ENCODE results near the gene SLC24A4.

The SLC24A4 gene

DNA sequence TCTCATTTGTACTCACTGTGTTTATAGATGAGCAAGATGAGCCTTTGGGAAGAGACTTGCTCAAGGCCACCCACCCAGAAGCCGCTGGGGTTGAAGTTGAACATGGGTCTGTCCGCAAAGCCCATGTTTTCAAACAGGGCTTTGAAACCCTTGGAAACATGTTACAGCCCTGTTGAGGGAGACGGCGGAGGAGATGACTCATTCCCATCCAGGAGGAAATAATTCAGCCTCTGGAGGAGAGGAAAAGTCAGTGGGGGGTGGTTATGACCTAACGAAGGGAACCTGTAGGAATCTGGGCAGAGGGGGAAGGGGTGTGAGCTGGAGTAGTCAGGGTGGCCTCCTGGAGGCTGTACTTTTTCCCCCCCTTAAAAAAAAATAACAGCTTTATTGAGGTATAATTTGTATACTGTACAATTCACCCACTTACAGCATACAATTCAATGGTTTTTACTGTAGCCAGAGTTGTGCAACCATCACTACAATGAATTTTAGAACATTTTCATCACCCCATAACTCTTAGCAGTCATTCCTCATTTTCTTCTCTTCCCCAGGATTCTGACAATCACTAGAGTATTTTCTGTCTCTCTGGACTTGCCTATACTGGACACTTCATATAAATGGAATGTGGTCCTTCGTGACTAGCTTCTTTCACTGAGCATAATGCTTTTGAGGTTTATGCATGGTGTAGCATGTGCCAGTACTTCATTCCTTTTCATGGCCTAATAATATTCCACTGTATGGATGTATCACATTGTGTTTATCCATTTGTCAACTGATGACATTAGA is 188.7 kb downstream of the SLC24A4 start:
- H3K4me2 ChIP-seq: no peak overlapping the region

DNA sequence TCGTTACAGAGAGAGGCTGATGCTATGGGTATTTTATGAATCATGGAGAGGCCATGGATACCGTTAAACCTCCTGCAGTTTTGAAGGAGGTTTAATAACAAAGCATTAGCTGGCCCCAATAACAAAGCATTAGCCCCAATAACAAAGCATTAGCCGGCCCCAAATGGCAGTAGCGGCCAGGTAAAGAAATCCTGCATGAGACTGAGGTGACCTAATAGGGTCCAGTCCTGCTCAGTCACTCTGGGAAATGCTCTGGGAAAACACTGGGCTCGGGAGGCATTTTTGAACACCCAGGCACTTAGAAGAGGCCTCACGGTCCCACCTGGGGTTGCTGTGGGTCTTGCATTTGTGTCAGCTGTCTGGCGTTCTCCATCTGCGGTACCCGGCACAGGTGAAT is 189.8 kb downstream of the SLC24A4 start:
- Histone ChIP-seq H3K36me3 (no peaks in the 10 kb centered on the region), H3K27me3 (peaks cover 7% of the 10 kb centered on the region; the same call in 1 of the 2 replicates), H3K27ac (no peak overlapping the region; the same call in 1 of the 2 replicates), H4K20me1 (0 out of 2 replicates have a peak, but pooled peaks cover 14% of the 10 kb centered on the region), H3K9ac (peak overlapping the region; percentile 85; the same call in 1 of the 2 replicates), H3K4me3 (peak overlapping the region; percentile 74), H3K9me3 (no peaks in the 10 kb centered on the region), H3K4me2 (peak overlapping the region; percentile 92), H3K4me1 (peaks cover 34% of the 10 kb centered on the region)
- no peak for TF ChIP-seq Cebpa-rat (IDR thresholded peaks at IDR 0.05)

More for the DNA sequence above, 188.7 kb downstream of the SLC24A4 start:
- no peak overlapping the region for H3K9ac ChIP-seq
- peaks cover 46% of the 10 kb centered on the region for H3K4me1 ChIP-seq
- no peak for TF ChIP-seq Cebpa-rat (IDR thresholded peaks at IDR 0.05)
- H4K20me1 ChIP-seq: 0 out of 2 replicates have a peak, but pooled peaks cover 7% of the 10 kb centered on the region
- no peaks in the 10 kb centered on the region for H3K36me3 ChIP-seq
- H3K4me3 ChIP-seq: no peak overlapping the region
- peaks cover 7% of the 10 kb centered on the region; the same call in 1 of the 2 replicates for H3K27me3 ChIP-seq
- H3K9me3 ChIP-seq: no peaks in the 10 kb centered on the region
- no peak overlapping the region for H3K27ac ChIP-seq

DNA sequence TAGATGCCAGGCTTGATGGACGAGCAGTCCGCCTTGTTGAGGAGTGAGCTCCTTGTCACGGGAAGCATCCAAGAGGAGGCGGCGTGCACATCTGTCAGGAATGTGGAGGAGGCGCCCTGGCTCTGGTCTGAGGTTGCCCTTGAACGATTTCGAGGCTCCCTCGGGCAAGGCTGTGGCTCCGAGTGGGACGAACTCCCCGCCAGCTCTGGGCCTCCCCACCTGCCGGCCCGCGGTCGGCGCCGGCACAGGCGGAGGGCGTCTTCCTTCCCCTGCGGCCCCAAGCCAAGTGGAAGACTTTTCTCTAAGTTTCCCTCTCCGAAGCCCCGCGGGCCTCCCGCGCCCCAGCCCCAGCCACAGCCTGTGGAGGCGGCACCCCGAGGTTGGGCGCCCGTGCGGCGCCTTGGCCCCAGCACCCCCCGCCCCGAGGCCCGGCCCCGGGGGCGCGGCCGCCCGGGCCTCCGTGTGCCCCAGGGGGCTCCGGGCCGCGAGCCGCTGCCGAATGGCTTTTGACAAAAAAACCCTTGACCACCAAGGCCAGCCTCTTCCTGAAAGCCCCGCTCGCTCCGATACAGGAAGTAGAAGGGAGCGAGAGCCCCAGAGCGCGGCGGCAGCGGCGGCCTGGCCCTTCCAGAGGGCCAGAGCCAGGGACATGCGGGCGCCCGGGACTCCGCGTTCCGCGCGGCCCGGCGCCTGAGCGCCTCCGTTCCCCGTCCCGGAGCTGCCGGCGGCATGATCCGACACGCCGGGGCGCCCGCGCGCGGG is 190.4 kb downstream of the SLC24A4 start, which contains the start of gene RIN3:
TSS of gene RIN3 (plus strand) at position 578 of the 762 bp plus-strand sequence. CDS start at position 730, 152 bp downstream.
- Histone ChIP-seq H3K36me3 (no peaks in the 10 kb centered on the region), H3K27ac (peak within 1 kb of the TSS; percentile 90), H3K4me1 (peaks cover 34% of the 10 kb centered on the region), H3K4me2 (peak within 1 kb of the TSS; percentile 92), H4K20me1 (0 out of 2 replicates have a peak, but pooled peaks cover 14% of the 10 kb centered on the region), H3K9ac (peak within 1 kb of the TSS; percentile 85), H3K27me3 (peaks cover 7% of the 10 kb centered on the region; the same call in 1 of the 2 replicates), H3K9me3 (no peaks in the 10 kb centered on the region), H3K4me3 (peak within 1 kb of the TSS; percentile 74)
- TF ChIP-seq Cebpa-rat (IDR thresholded peaks at IDR 0.05): no peak

DNA sequence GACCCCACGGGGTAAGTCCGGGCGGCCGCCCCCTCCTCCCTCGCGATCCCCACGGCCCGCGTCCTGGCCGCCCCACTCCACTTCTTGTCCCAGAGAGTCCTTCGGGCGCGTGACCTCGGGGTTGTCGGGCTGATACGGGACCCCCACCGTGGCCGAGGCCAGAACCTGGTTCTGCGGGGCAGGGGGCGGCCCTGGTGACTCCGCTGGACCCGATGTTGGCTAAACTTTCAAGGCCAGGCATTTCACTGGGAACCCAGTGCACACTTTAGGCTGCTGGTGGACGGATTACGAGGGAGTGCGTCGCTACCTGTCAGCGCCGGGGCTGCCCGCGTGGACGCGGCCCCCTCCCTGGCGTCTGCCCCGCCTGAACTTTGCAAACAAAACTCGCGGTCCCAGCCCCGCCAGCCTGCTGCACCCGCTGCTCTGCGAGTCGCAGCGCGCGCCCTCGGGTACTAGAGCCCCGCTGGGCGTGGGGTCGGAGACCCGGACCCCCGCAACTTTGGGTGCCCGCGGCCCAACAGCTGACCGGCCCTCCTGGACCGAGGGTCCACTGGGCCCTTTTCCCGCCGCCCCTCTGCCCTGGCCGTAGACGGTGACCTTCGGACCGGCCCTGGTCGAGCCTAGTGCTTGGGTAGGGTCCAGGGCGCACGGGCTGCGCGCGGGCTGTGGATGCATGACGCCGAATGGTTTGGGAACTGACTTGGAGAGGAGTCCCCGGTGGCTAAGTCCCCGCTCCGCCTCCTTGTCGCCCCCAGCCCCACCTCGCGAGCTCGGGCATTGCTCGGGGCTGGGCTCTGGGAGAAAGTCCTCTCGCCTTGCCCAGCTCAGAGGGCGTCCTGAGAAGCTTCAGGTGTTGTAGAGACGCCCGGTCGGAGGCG is 191.2 kb downstream of the SLC24A4 start:
- Histone ChIP-seq H3K4me3 (peak overlapping the region; percentile 74), H3K9me3 (no peaks in the 10 kb centered on the region), H3K27me3 (peaks cover 7% of the 10 kb centered on the region; the same call in 1 of the 2 replicates), H3K9ac (peak overlapping the region; percentile 85), H4K20me1 (0 out of 2 replicates have a peak, but pooled peaks cover 14% of the 10 kb centered on the region), H3K36me3 (no peaks in the 10 kb centered on the region), H3K4me2 (peak overlapping the region; percentile 92), H3K27ac (peak overlapping the region; percentile 90), H3K4me1 (peaks cover 34% of the 10 kb centered on the region)
- no peak for TF ChIP-seq Cebpa-rat (IDR thresholded peaks at IDR 0.05)

DNA sequence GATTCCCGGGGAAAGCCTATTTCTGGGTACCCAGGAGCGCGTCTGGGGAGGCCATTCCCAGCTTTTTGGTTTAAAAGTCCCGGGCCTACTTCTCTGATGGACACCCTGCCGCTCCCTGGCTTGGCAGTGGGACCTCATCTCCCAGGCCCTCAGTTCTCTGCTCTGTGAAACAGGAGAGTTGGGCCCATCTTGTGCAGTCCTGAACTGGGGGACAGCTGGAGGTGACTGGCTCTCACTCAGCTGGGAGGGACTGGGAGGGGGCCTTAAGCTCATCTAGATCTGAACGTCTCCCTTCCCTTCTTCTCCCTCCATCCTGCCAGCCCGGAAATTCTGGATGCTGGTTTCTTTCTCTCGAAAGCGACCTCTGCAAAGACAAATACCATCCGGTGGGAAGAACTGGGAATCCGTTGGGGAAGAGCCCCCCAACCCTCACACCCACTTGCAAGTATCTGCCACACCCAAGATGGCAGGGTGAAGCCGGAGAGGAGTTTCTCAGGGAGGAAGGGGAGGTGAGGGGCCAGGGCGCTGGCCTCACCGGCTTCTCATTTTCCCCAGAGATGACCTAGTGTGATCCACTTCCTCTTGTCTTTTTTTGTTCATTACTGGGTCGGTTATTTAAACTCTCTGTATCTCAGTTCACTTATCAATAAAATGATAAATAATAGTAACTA is 192.0 kb downstream of the SLC24A4 start:
- H4K20me1 ChIP-seq: 0 out of 2 replicates have a peak, but pooled peaks cover 14% of the 10 kb centered on the region
- no peaks in the 10 kb centered on the region for H3K36me3 ChIP-seq
- peaks cover 34% of the 10 kb centered on the region for H3K4me1 ChIP-seq
- TF ChIP-seq Cebpa-rat (IDR thresholded peaks at IDR 0.05): no peak
- H3K27me3 ChIP-seq: peaks cover 7% of the 10 kb centered on the region; the same call in 1 of the 2 replicates
- H3K9ac ChIP-seq: peak overlapping the region; percentile 85; the same call in 1 of the 2 replicates
- H3K27ac ChIP-seq: no peak overlapping the region; the same call in 1 of the 2 replicates
- peak overlapping the region; percentile 74 for H3K4me3 ChIP-seq
- peak overlapping the region; percentile 92 for H3K4me2 ChIP-seq
- no peaks in the 10 kb centered on the region for H3K9me3 ChIP-seq

DNA sequence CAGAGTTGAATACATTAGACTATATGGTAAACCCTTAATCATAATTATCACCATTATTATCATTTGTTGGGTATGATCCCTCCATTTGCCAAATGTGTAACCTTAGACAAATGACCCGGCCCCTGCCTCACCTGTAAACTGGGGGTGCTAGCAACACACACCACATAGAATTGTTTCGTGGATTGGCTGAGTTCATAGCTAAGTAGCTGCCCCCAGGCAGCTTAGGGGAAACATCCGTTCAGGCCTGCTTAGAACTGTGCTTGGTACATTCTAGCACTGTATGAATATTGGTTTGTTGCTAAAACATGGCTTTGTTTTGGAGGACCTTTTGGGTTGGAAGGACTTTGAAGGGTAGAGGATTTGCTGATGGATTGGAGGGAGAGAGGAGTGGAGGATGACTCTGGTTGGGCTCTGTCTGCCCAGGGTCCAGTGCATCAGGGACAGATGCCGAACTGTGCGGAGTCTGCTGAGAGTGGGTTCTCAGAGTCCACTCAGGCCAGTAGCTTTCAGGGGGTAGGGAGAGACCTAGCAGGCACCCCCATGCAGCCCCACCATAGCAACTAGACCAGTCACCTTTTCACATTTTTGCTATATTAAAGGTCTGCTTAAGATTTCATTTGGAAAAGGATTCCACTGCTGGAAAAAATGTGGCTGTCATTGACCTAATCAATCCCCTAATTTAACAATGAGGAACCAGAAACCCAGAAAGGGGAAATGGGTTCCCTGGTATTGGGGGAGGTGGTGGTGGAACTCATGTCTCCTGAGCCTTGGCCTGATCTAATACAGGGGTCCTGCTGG is 192.8 kb downstream of the SLC24A4 start:
- TF ChIP-seq Cebpa-rat (IDR thresholded peaks at IDR 0.05): no peak
- H3K27ac ChIP-seq: no peak overlapping the region
- peak overlapping the region; percentile 92; the same call in 1 of the 2 replicates for H3K4me2 ChIP-seq
- 0 out of 2 replicates have a peak, but pooled peaks cover 14% of the 10 kb centered on the region for H4K20me1 ChIP-seq
- H3K27me3 ChIP-seq: peaks cover 7% of the 10 kb centered on the region; the same call in 1 of the 2 replicates
- H3K36me3 ChIP-seq: no peaks in the 10 kb centered on the region
- H3K9ac ChIP-seq: no peak overlapping the region
- no peak overlapping the region for H3K4me3 ChIP-seq
- no peaks in the 10 kb centered on the region for H3K9me3 ChIP-seq
- peaks cover 34% of the 10 kb centered on the region for H3K4me1 ChIP-seq

DNA sequence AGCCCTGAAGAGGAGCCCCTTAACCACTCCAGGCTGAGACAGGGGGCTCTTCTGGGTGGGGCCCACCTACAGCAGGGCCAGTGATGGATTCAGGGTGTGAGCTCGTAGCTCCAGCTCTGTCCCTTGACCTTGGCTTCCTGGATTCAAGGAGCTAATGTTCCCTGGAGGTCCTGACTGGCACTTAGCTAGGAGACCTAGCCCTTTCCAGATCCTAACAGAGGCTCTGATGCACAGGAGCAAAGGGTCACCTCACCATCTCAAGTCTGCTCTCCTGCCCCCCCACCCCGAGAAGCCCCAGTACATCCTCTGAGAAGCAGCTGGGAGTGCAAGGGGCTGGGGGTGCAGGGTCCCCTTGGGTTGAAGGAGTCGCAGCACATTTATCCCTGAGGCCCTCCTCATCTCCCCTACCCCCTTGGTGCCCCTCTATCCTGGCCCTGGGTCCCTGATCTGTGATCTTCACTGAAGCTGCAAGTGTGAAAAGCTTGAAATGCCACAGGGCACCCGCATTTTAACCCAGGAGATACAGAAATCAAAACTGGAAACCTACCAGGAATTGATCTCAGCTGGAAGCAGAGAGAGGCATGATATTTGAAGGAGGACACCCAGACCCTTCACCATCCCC is 193.5 kb downstream of the SLC24A4 start:
- H3K27ac ChIP-seq: no peak overlapping the region
- no peak overlapping the region for H3K4me2 ChIP-seq
- peaks cover 7% of the 10 kb centered on the region; the same call in 1 of the 2 replicates for H3K27me3 ChIP-seq
- no peaks in the 10 kb centered on the region for H3K9me3 ChIP-seq
- no peaks in the 10 kb centered on the region for H3K36me3 ChIP-seq
- H3K9ac ChIP-seq: no peak overlapping the region
- H4K20me1 ChIP-seq: 0 out of 2 replicates have a peak, but pooled peaks cover 14% of the 10 kb centered on the region
- H3K4me3 ChIP-seq: no peak overlapping the region
- no peak for TF ChIP-seq Cebpa-rat (IDR thresholded peaks at IDR 0.05)
- H3K4me1 ChIP-seq: peaks cover 34% of the 10 kb centered on the region

Measured in BLaER1 (cell line).